GM18511 (cell line): ENCODE data around the gene HMGCLL1.
A peak's percentile ranks its signal among the peaks of the same experiment; 100 is the strongest.

Experiments
- ATAC-seq: cut with Tn5 transposase; IDR thresholded peaks from one replicate; pipeline ENCODE4 v1.9.1; 2021; ENCODE audit warnings: mild to moderate bottlenecking, moderate library complexity; ENCODE audit not compliant: unreplicated experiment

Gene HMGCLL1

GRCh38 chr6:55578537-55579363 lies at the start of gene HMGCLL1:
Gene HMGCLL1 (minus strand): TSS chr6:55579192. CDS start chr6:55579055, 137 bp downstream.
- ATAC-seq = no peak

- no peak for ATAC-seq
Observed at GRCh38 chr6:55621993-55622392, 43.0 kb upstream of the HMGCLL1 start.

- ATAC-seq = no peak
Observed at GRCh38 chr6:55621244-55621643, 42.3 kb upstream of the HMGCLL1 start.

- ATAC-seq = peak; percentile 79
Observed at GRCh38 chr6:55617272-55617671, 38.3 kb upstream of the HMGCLL1 start.

- no peak for ATAC-seq
Observed at GRCh38 chr6:55604021-55604420, 25.0 kb upstream of the HMGCLL1 start.

- ATAC-seq = no peak
Observed at GRCh38 chr6:55601120-55601519, 22.1 kb upstream of the HMGCLL1 start.

- ATAC-seq = no peak
Observed at GRCh38 chr6:55594442-55594841, 15.4 kb upstream of the HMGCLL1 start.

- ATAC-seq = no peak
Observed at GRCh38 chr6:55584654-55585354, 5.8 kb upstream of the HMGCLL1 start.

- no peak for ATAC-seq
Observed at GRCh38 chr6:55576811-55577210, 2.2 kb downstream of the HMGCLL1 start.

GRCh38 chr6:55574556-55574955 lies 4.4 kb downstream of the HMGCLL1 start:
- no peak for ATAC-seq

- no peak for ATAC-seq
Observed at GRCh38 chr6:55569638-55570037, 9.4 kb downstream of the HMGCLL1 start.

GRCh38 chr6:55568808-55569439 lies 10.1 kb downstream of the HMGCLL1 start:
- no peak for ATAC-seq

- no peak for ATAC-seq
Observed at GRCh38 chr6:55567558-55567957, 11.4 kb downstream of the HMGCLL1 start.

- no peak for ATAC-seq
Observed at GRCh38 chr6:55566036-55566710, 12.8 kb downstream of the HMGCLL1 start.

- no peak for ATAC-seq
Observed at GRCh38 chr6:55562318-55562717, 16.7 kb downstream of the HMGCLL1 start.

- no peak for ATAC-seq
Observed at GRCh38 chr6:55560290-55560885, 18.6 kb downstream of the HMGCLL1 start.

- ATAC-seq = no peak
Observed at GRCh38 chr6:55557146-55557545, 21.8 kb downstream of the HMGCLL1 start.

GRCh38 chr6:55545791-55546190 lies 33.2 kb downstream of the HMGCLL1 start:
- no peak for ATAC-seq

- no peak for ATAC-seq
Observed at GRCh38 chr6:55543633-55544309, 35.2 kb downstream of the HMGCLL1 start.

GRCh38 chr6:55541024-55541423 lies 38.0 kb downstream of the HMGCLL1 start:
- no peak for ATAC-seq
